Esophagus muscularis mucosa (tissue), 4 donors: ENCODE data around the gene PLXNB1.

Experiments used
- CTCF ChIP-seq, 3 experiments: fragments of 200-600 bp in 2 of 3; fragments of 450-650 bp in 1 of 3; sonication (generic) in 2 of 3; IDR thresholded peaks; one replicate each; pipeline ENCODE4 v1.5.1; 2017 to 2019; ENCODE audit warnings: antibody characterized with exemption in 3 of 3, mild to moderate bottlenecking in 2 of 3, moderate library complexity in 1 of 3
- EP300 ChIP-seq: sonication (generic); formaldehyde crosslinking; IDR thresholded peaks from one replicate; pipeline ENCODE4 v1.6.1; 2017; ENCODE audit warnings: antibody characterized with exemption
- POLR2A ChIP-seq: fragments of 450-650 bp; IDR thresholded peaks from one replicate; pipeline ENCODE4 v1.6.1; 2017; ENCODE audit warnings: antibody characterized with exemption, moderate library complexity, mild to moderate bottlenecking, low read depth
- POLR2AphosphoS5 ChIP-seq, 2 donors: sonication (generic); formaldehyde crosslinking; IDR thresholded peaks; one replicate each; pipeline ENCODE4 v1.6.1; 2017; ENCODE audit warnings: antibody characterized with exemption in 2 of 2

GRCh38 chr3:48445277-48445882 lies 15.5 kb upstream of the PLXNB1 start:
- no peak for TF ChIP-seq POLR2A
- no peak for TF ChIP-seq POLR2AphosphoS5 (IDR thresholded peaks at IDR 0.05)
- no peak for TF ChIP-seq CTCF (IDR thresholded peaks at IDR 0.05)
- no peak for TF ChIP-seq EP300
